HG03575 (cell line): ENCODE measurements around the gene SLCO1B3.

Source experiments
- ATAC-seq: cut with Tn5 transposase; IDR thresholded peaks from one replicate; pipeline ENCODE4 v1.9.1; 2021; ENCODE audit not compliant: unreplicated experiment, insufficient number of reproducible peaks, low FRiP score; ENCODE audit errors: extremely low read depth

The SLCO1B3 gene

GRCh38 chr12:20868277-20868676 lies 57.8 kb downstream of the SLCO1B3 start:
- no peak for ATAC-seq

GRCh38 chr12:20883288-20883687 lies 72.8 kb downstream of the SLCO1B3 start:
- ATAC-seq = no peak

- ATAC-seq = no peak
Observed at GRCh38 chr12:20885116-20885515, 74.6 kb downstream of the SLCO1B3 start.

GRCh38 chr12:20885552-20885951 lies 75.0 kb downstream of the SLCO1B3 start:
- ATAC-seq = no peak

GRCh38 chr12:20917269-20917668 lies 106.8 kb downstream of the SLCO1B3 start:
- no peak for ATAC-seq

GRCh38 chr12:20917819-20918218 lies 107.3 kb downstream of the SLCO1B3 start:
- no peak for ATAC-seq

GRCh38 chr12:20931894-20932293 lies 121.4 kb downstream of the SLCO1B3 start:
- ATAC-seq = no peak

GRCh38 chr12:20946732-20947131 lies 136.2 kb downstream of the SLCO1B3 start:
- ATAC-seq = no peak

- no peak for ATAC-seq
Observed at GRCh38 chr12:20950248-20950647, 139.7 kb downstream of the SLCO1B3 start.

GRCh38 chr12:20963303-20963702 lies 152.8 kb downstream of the SLCO1B3 start:
- ATAC-seq = no peak

GRCh38 chr12:20963762-20964161 lies 153.3 kb downstream of the SLCO1B3 start:
- no peak for ATAC-seq
